Stromal cell of bone marrow (primary cell): Measurements from ENCODE around the gene UNC5CL.

ENCODE experiments used
- DNase-seq: peaks from one replicate; pipeline ENCODE4 v3.0.0-alpha.2; 2012; ENCODE audit warnings: low read depth

Gene UNC5CL

GRCh38 chr6:41039060-41039998, at the start of gene UNC5CL:
Gene UNC5CL (minus strand): TSS chr6:41039221. CDS start chr6:41035074, 4,147 bp downstream.
- no peak for DNase-seq

GRCh38 chr6:41088451-41088850, 49.4 kb upstream of the UNC5CL start:
- DNase-seq: no peak

GRCh38 chr6:41085182-41085581, 46.2 kb upstream of the UNC5CL start:
- no peak for DNase-seq

GRCh38 chr6:41083072-41083471, 44.1 kb upstream of the UNC5CL start:
- DNase-seq: no peak

GRCh38 chr6:41080621-41081020, 41.6 kb upstream of the UNC5CL start:
- DNase-seq: no peak

GRCh38 chr6:41079080-41079479, 40.1 kb upstream of the UNC5CL start:
- no peak for DNase-seq

- DNase-seq: no peak
Measured at GRCh38 chr6:41078101-41078500, 39.1 kb upstream of the UNC5CL start.

- DNase-seq: no peak
Measured at GRCh38 chr6:41077536-41077935, 38.5 kb upstream of the UNC5CL start.

- no peak for DNase-seq
Measured at GRCh38 chr6:41075651-41076626, 36.9 kb upstream of the UNC5CL start.

- no peak for DNase-seq
Measured at GRCh38 chr6:41074692-41075436, 35.8 kb upstream of the UNC5CL start.

- peak; percentile 50 for DNase-seq
Measured at GRCh38 chr6:41073968-41074691, 35.1 kb upstream of the UNC5CL start.

GRCh38 chr6:41073203-41073967, 34.4 kb upstream of the UNC5CL start:
- DNase-seq: no peak

- peak; percentile 97 for DNase-seq
Measured at GRCh38 chr6:41072836-41073202, 33.8 kb upstream of the UNC5CL start, which contains the start of gene NFYA. Gene NFYA (plus strand): TSS chr6:41072974. CDS start chr6:41079090, 6,116 bp downstream.

- DNase-seq: peak; percentile 98
Measured at GRCh38 chr6:41071923-41072835, 33.2 kb upstream of the UNC5CL start, which contains the start of gene OARD1. Gene OARD1 (minus strand): TSS chr6:41072356. CDS start chr6:41071634, 722 bp downstream.

GRCh38 chr6:41071501-41071922, 32.5 kb upstream of the UNC5CL start:
- no peak for DNase-seq

- peak; percentile 51 for DNase-seq
Measured at GRCh38 chr6:41066867-41067304, 27.9 kb upstream of the UNC5CL start.

GRCh38 chr6:41065550-41066026, 26.6 kb upstream of the UNC5CL start:
- no peak for DNase-seq

- DNase-seq: no peak
Measured at GRCh38 chr6:41064841-41065240, 25.8 kb upstream of the UNC5CL start.

GRCh38 chr6:41063884-41064285, 24.9 kb upstream of the UNC5CL start:
- DNase-seq: no peak
